ENCODE results near the gene LIPG. TPM values are rescaled to one million over a fixed set of nuclear protein-coding genes. Genes with fewer than 3 reads are reported as not detected.

LIPG gene
- total and polyA plus RNA-seq, 2 donors from 2014 or later, result 4.8 to 50.9 TPM

DNA sequence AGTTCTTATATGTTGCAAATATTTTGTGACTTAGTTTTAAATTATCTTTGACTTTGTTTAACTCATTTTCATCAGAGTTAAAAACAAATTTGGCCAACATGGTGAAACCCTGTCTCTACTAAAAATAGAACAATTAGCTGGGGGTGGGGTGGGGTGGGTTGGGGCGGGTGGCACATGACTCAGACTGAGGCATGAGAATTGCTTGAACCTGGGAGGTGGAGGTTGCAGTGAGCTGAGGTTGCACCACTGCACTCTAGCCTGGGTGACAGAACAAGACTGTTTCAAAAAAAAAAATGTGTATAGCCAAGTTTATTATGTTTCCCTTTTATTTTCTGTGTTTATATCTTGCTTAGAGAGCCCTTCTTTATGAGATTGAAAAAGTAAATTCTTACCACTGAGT lies 14.2 kb upstream of the LIPG start:
- Histone ChIP-seq H3K4me1 (ENCODE audit: control insufficient read depth in 2 of 3, insufficient read depth in 2 of 3, low read depth in 1 of 3, low read length in 3 of 3) (no peaks in the 10 kb centered on the region), H3K4me3 (ENCODE audit: low read length in 3 of 3) (no peak overlapping the region), H3K27me3 (ENCODE audit: control insufficient read depth, insufficient read depth, low read length) (no peaks in the 10 kb centered on the region), H3K27ac (ENCODE audit: low read depth in 2 of 2, low read length in 2 of 2) (no peak overlapping the region), H3K36me3 (ENCODE audit: control insufficient read depth in 2 of 3, insufficient read depth in 3 of 3, low read length in 3 of 3) (no peaks in the 10 kb centered on the region), H3K9ac (ENCODE audit: low read length in 3 of 3) (no peak overlapping the region), H3K9me3 (ENCODE audit: control insufficient read depth in 2 of 3, insufficient read depth in 1 of 3, low read length in 3 of 3) (no peaks in the 10 kb centered on the region)
- TF ChIP-seq, protein P1, sequence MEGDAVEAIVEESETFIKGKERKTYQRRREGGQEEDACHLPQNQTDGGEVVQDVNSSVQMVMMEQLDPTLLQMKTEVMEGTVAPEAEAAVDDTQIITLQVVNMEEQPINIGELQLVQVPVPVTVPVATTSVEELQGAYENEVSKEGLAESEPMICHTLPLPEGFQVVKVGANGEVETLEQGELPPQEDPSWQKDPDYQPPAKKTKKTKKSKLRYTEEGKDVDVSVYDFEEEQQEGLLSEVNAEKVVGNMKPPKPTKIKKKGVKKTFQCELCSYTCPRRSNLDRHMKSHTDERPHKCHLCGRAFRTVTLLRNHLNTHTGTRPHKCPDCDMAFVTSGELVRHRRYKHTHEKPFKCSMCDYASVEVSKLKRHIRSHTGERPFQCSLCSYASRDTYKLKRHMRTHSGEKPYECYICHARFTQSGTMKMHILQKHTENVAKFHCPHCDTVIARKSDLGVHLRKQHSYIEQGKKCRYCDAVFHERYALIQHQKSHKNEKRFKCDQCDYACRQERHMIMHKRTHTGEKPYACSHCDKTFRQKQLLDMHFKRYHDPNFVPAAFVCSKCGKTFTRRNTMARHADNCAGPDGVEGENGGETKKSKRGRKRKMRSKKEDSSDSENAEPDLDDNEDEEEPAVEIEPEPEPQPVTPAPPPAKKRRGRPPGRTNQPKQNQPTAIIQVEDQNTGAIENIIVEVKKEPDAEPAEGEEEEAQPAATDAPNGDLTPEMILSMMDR (IDR thresholded peaks at IDR 0.05; ENCODE audit: borderline replicate concordance, extremely low read depth, insufficient read depth), result no peak
- DNase-seq (no peak), FAIRE-seq (no peak)
- intact Hi-C loops (cut with DNase I), result no loop called here

DNA sequence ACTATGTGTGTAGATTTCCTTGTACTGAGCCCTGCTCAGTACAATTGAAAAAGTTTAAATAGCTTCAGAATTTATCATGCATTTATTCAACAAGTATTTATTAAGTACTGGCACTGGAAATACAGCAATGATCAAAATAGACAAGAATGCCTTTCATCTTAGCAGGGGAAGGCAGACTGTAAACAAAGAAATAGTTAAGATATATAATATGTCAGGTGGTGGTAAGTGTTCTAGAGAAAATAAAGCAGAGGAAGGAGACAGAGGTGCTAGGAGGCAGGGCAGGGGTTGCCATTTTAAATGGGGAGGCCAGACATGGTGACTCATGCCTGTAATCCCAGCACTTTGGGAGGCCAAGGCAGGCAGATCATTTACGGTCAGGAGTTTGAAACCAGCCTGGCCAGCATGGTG lies 13.6 kb upstream of the LIPG start:
- no peaks in the 10 kb centered on the region for H3K27me3 ChIP-seq (ENCODE audit: control insufficient read depth, insufficient read depth, low read length)
- no peaks in the 10 kb centered on the region for H3K36me3 ChIP-seq (ENCODE audit: control insufficient read depth in 2 of 3, insufficient read depth in 3 of 3, low read length in 3 of 3)
- intact Hi-C loops (cut with DNase I), result no loop called here
- H3K4me1 ChIP-seq (ENCODE audit: control insufficient read depth in 2 of 3, insufficient read depth in 2 of 3, low read depth in 1 of 3, low read length in 3 of 3), result no peaks in the 10 kb centered on the region
- H3K9ac ChIP-seq (ENCODE audit: low read length in 3 of 3), result no peak overlapping the region
- DNase-seq (peak in 1 of 5 donors; percentile 5), FAIRE-seq (no peak)
- TF ChIP-seq, protein P1 (IDR thresholded peaks at IDR 0.05; ENCODE audit: borderline replicate concordance, extremely low read depth, insufficient read depth), result no peak
- H3K27ac ChIP-seq (ENCODE audit: low read depth in 2 of 2, low read length in 2 of 2), result no peak overlapping the region
- H3K4me3 ChIP-seq (ENCODE audit: low read length in 3 of 3), result no peak overlapping the region
- no peaks in the 10 kb centered on the region for H3K9me3 ChIP-seq (ENCODE audit: control insufficient read depth in 2 of 3, insufficient read depth in 1 of 3, low read length in 3 of 3)

- DNase-seq (no peak), FAIRE-seq (no peak)
- TF ChIP-seq, protein P1 (IDR thresholded peaks at IDR 0.05; ENCODE audit: borderline replicate concordance, extremely low read depth, insufficient read depth), result no peak
- intact Hi-C loops (cut with DNase I), result no loop called here
- Histone ChIP-seq H3K27me3 (ENCODE audit: control insufficient read depth, insufficient read depth, low read length) (no peaks in the 10 kb centered on the region), H3K4me3 (ENCODE audit: low read length in 3 of 3) (no peak overlapping the region), H3K4me1 (ENCODE audit: control insufficient read depth in 2 of 3, insufficient read depth in 2 of 3, low read depth in 1 of 3, low read length in 3 of 3) (no peaks in the 10 kb centered on the region), H3K27ac (ENCODE audit: low read depth in 2 of 2, low read length in 2 of 2) (no peak overlapping the region), H3K9ac (ENCODE audit: low read length in 3 of 3) (no peak overlapping the region), H3K9me3 (ENCODE audit: control insufficient read depth in 2 of 3, insufficient read depth in 1 of 3, low read length in 3 of 3) (no peaks in the 10 kb centered on the region), H3K36me3 (ENCODE audit: control insufficient read depth in 2 of 3, insufficient read depth in 3 of 3, low read length in 3 of 3) (no peaks in the 10 kb centered on the region)
Observed at GRCh38 chr18:49550621-49551339, 11.1 kb upstream of the LIPG start.

DNA sequence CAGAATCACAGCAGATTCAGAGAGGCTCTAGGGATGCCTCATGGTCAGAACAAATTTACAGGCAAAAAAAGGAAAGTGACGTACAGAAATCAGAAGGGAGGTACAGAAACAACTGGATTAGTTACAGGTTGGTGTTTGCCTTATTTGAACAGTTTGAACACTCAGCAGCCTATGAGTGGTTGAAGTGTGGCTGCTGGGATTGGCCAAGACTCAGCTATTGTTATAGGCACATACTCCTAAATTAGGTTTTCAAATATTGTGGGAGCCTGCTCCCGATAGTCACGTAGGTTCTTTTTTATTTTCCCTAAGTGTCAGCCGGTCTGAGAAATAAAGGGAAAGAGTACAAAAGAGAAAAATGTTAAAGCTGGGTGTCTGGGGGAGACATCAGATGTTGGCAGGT lies 8.9 kb upstream of the LIPG start:
- H3K27me3 ChIP-seq (ENCODE audit: control insufficient read depth, insufficient read depth, low read length), result no peaks in the 10 kb centered on the region
- FAIRE-seq (no peak), DNase-seq (no peak)
- no peak overlapping the region for H3K4me3 ChIP-seq (ENCODE audit: low read length in 3 of 3)
- no peaks in the 10 kb centered on the region for H3K4me1 ChIP-seq (ENCODE audit: control insufficient read depth in 2 of 3, insufficient read depth in 2 of 3, low read depth in 1 of 3, low read length in 3 of 3)
- TF ChIP-seq, protein P1 (IDR thresholded peaks at IDR 0.05; ENCODE audit: borderline replicate concordance, extremely low read depth, insufficient read depth), result no peak
- no peak overlapping the region for H3K27ac ChIP-seq (ENCODE audit: low read depth in 2 of 2, low read length in 2 of 2)
- intact Hi-C loops (cut with DNase I), result no loop called here
- no peak overlapping the region for H3K9ac ChIP-seq (ENCODE audit: low read length in 3 of 3)
- H3K9me3 ChIP-seq (ENCODE audit: control insufficient read depth in 2 of 3, insufficient read depth in 1 of 3, low read length in 3 of 3), result no peaks in the 10 kb centered on the region
- H3K36me3 ChIP-seq (ENCODE audit: control insufficient read depth in 2 of 3, insufficient read depth in 3 of 3, low read length in 3 of 3), result no peaks in the 10 kb centered on the region
